Right cardiac atrium (tissue), 5 donors: ENCODE results near the gene CXCL8. TPM values are rescaled to one million over a fixed set of nuclear protein-coding genes. Genes with fewer than 3 reads are reported as not detected.
A peak's percentile ranks its signal among the peaks of the same experiment; 100 is the strongest.

Source experiments
- ATAC-seq, 2 donors: fragments of 200-7000 bp; cut with Tn5 transposase; one replicate each; pipeline versions ENCODE4 v1.8.0 to v1.9.1; 2020; ENCODE audit warnings: moderate library complexity in 2 of 2, mild to moderate bottlenecking in 1 of 2
- DNase-seq, 3 donors: peaks; one replicate each; pipeline ENCODE4 v3.0.0-alpha.2; 2020
- H3K27ac ChIP-seq: one replicate; pipeline ENCODE4 v1.5.1; 2013; ENCODE audit warnings: mild to moderate bottlenecking, low read length, control low read depth, moderate library complexity
- H3K27me3 ChIP-seq: one replicate; pipeline ENCODE4 v1.6.1; 2013; ENCODE audit not compliant: control insufficient read depth, insufficient read depth
- H3K4me1 ChIP-seq: one replicate; pipeline ENCODE4 v1.6.1; 2013; ENCODE audit warnings: low read length; ENCODE audit not compliant: control insufficient read depth, insufficient read depth
- H3K4me3 ChIP-seq: one replicate; pipeline ENCODE4 v1.5.1; 2013; ENCODE audit warnings: low read length, control low read depth
- H3K9me3 ChIP-seq: one replicate; pipeline ENCODE4 v1.6.1; 2013; ENCODE audit warnings: low read length; ENCODE audit not compliant: control insufficient read depth
- WGBS: extraction: QIAGEN DNeasy Blood & Tissue Kit; methylation state at CpG from one replicate; pipeline ENCODE4 v1.1.7; 2013; 5-methylcytosine and 5-hydroxymethylcytosine counted together
- intact Hi-C, 4 donors: fragments of 100-400 bp; cut with DNase I; formaldehyde crosslinking; loops; one replicate each; pipeline versions ENCODE4 v1.11.0 to v1.14.0; 2022 to 2023
- polyA plus RNA-seq: library from polyadenylated mRNA; stranded (reverse); fragments of 200-250 nt; gene quantifications from one replicate; pipeline ENCODE4 v1.2.3, GENCODE V29; 2013
- total RNA-seq, 4 donors: library from RNA; stranded (reverse); fragmentation: NEBNext Ultra II Directional; extraction: Animal tissue kit (Norgen Biotek cat#: 25700); gene quantifications; one replicate each; pipeline ENCODE4 v1.2.1, GENCODE V29; 2021
- donor health status: healthy with polysubstance abuse.
- donor health status: DM: no; HTN: yes; CAD: no.
- donor health status: DM: no; HTN: no; CAD: no.
- donor health status: DM: no; HTN: yes; CAD: no; lungs with severe emphysema.
- donor health status: DM: yes; HTN: yes; CAD: no.

CXCL8 gene
- total and polyA plus RNA-seq, 5 donors = 0.31 to 1.7 (median 0.50) TPM

DNA sequence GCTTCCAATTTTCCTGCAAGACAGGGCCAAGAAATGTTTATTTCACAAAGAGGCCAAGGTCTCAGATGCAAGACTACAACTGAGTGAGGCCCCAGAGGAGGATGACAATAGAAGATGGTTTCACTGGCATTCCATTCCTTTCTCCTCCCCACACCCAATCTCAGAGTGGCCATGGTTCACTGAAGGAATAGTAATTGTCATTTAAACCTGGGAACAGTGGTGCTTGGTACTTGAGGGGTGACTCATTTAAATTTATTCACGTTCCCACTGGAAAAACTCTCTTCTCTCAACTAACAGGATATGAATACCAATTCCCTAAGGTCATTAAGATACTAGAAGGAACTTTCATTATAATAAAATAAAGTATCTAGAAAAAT, 35.3 kb upstream of the CXCL8 start:
- H3K27ac ChIP-seq = peak overlapping the region; percentile 92
- H3K4me1 ChIP-seq = no peaks in the 10 kb centered on the region
- 19% methylated on average over 1 of the region's 1 CpG for WGBS
- intact Hi-C loops = no loop called here
- no peaks in the 10 kb centered on the region for H3K27me3 ChIP-seq
- DNase-seq = no peak
- no peak overlapping the region for H3K4me3 ChIP-seq
- ATAC-seq = peak; percentile 5 to 45
- no peaks in the 10 kb centered on the region for H3K9me3 ChIP-seq

DNA sequence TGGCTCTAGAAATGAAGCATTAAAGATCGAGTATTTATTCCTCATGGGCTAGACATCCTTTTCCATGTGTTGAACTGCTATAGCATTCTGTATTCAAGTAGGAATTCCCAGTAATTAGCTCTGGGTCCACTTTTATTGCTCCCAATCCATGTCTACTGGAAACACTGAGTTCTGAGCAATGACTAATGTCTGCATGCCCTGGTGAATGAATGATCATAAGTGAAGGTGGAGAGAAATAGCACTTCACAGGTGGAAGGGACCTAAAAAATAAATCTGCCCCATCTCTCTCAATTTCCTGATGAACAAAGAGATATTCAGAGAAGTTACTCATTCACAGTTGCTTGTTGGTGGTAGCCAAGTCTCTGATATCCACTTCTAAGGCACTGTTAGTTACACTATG, 34.6 kb upstream of the CXCL8 start:
- no peak for DNase-seq
- intact Hi-C loops = no loop called here

DNA sequence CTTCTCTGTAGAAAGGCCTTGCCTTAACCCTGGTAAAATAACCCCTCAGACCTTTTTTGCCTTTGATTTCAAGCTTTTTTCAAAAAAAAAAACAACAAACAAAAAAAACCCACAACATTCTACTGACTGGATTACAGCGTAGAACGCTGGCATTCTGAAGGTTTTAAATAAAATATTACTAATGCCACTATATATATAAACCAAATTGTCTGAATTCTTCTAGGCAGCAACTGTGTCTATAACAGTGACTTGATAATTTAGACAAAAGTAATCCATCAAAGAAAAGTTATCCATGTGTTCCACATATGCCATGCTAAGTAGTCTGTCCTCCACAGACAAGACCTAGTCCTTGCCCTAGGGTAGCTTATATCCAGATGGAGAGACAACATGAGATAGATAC, 33.6 kb upstream of the CXCL8 start:
- ATAC-seq (no peak), DNase-seq (no peak)
- intact Hi-C loops = no loop called here
- Histone ChIP-seq H3K27me3 (no peaks in the 10 kb centered on the region), H3K27ac (no peak overlapping the region), H3K9me3 (no peaks in the 10 kb centered on the region), H3K4me1 (no peaks in the 10 kb centered on the region), H3K4me3 (no peak overlapping the region)
- WGBS = 99% methylated on average over 2 of the region's 2 CpGs

More for the DNA sequence above, 34.6 kb upstream of the CXCL8 start:
- H3K4me1 ChIP-seq = no peaks in the 10 kb centered on the region
- no peak overlapping the region for H3K27ac ChIP-seq
- 89% methylated on average over 1 of the region's 1 CpG for WGBS
- no peak for ATAC-seq
- no peaks in the 10 kb centered on the region for H3K9me3 ChIP-seq
- no peak overlapping the region for H3K4me3 ChIP-seq
- H3K27me3 ChIP-seq = no peaks in the 10 kb centered on the region

DNA sequence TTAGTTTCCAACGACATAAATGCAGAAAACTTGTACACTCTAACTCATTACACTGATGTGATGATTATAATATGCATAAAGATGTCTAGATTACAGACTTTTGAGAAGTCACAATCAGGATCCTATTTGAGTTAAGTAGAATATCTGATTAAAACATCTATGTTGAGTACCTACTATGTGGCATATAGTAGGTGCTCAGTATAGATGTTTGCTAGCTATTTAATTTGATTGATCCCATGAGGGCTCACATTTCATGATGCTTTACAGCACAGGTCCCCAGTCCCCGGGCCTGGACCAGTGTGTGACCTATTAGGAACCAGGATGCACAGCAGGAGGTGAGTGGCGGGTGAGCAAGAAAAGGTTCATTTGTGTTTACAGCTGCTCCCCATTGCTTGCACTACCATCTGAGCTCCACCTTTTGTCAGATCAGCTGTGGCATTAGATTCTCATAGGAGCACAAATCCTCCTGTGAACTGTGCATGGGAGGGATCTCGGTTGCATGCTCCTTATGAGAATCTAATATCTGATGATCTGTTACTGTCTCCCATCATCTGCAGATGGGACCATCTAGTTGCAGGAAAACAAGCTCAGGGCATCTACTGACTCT, 33.0 kb upstream of the CXCL8 start:
- Histone ChIP-seq H3K4me1 (no peaks in the 10 kb centered on the region), H3K27ac (no peak overlapping the region)

DNA sequence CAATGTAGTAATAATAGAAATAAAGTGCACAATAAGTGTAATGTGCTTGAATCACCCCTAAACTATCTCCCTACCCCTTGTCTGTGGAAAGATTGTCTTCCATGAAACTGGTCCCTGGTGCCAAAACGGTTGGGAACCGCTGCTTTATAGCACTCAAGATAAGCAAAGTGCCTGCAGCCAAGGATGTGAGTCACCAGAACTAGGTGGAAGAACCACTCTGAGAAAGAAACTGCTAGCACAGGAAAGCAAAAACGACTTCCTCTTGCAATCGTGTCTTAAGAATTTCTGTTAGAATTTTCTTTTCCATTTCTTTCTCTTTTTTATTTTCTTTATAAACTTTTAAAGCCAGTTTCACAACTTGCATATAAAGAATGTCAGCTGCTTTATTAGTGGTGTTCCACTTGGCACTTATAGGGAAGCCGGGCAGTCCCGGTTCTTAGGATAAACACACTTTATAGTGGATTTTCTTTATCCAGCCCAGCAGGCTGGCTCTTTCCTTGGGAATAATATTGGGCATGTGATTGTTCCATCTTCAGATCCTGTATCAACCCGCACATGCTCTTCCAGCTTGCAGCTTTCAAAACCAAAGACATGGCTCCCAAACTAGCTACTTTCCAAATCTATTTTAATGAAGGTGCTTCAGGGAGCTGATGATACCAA, 32.3 kb upstream of the CXCL8 start:
- H3K4me1 ChIP-seq = no peaks in the 10 kb centered on the region
- no peak overlapping the region for H3K27ac ChIP-seq
- no peak overlapping the region for H3K4me3 ChIP-seq
- no peaks in the 10 kb centered on the region for H3K9me3 ChIP-seq
- ATAC-seq (peak; percentile 70 to 79), DNase-seq (peak; percentile 73 to 89 (median 84))
- H3K27me3 ChIP-seq = no peaks in the 10 kb centered on the region
- intact Hi-C loops = no loop called here
- WGBS = 29% methylated on average over 7 of the region's 7 CpGs

More for the DNA sequence above, 33.0 kb upstream of the CXCL8 start:
- no peak overlapping the region for H3K4me3 ChIP-seq
- 87% methylated on average over 4 of the region's 4 CpGs for WGBS
- ATAC-seq = no peak
- intact Hi-C loops = no loop called here
- no peaks in the 10 kb centered on the region for H3K9me3 ChIP-seq
- H3K27me3 ChIP-seq = no peaks in the 10 kb centered on the region
- no peak for DNase-seq

DNA sequence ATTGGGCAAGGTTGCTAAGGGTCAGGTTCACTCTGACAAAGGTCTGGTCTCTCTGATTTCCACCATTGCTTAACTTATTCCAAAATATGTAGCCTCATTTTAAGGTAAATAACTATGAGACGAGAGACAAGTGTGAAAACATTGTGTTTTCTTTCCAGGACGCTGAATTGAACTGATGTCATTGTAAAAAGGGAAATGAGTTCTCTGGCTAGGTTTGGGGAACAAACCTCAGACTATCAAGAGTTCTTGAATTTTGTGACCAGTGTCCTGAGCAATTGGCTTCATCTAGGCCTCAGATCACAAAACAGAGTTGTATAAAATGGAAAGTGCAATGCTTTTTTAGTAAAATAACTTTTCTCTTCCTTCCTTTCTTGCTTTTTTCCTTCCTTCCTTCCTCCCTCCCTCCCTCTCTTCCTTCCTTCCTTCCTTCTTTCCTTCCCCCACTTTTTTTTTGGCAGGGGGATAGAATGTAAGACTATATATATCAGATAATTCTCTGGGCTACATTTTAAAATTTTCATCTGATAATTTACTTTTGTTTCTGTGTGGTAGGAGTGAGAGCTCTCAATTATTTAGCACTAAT, 30.8 kb upstream of the CXCL8 start:
- H3K4me3 ChIP-seq = no peak overlapping the region
- no peaks in the 10 kb centered on the region for H3K4me1 ChIP-seq
- no peak overlapping the region for H3K27ac ChIP-seq
- H3K27me3 ChIP-seq = no peaks in the 10 kb centered on the region
- DNase-seq (no peak), ATAC-seq (no peak)
- 62% methylated on average over 2 of the region's 2 CpGs for WGBS
- intact Hi-C loops = no loop called here
- no peaks in the 10 kb centered on the region for H3K9me3 ChIP-seq

DNA sequence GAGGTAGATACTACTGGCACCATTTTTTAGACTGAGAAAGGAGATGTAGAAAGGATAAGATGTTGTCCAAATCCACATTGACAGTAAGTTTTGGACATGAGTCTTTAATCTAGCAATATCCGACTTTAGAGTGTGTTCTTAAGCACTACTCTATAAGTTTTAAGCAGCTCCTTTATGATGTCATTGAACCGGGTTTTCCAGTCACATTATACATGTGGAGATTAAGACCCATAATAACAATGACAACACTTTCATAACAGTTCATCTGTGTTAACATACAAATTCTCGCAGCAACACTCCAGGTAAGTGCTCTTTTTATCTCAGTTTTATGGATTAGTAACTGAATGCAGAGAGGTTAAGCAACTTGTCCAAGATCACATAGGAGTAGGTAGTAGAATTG, 30.3 kb upstream of the CXCL8 start:
- 95% methylated on average over 3 of the region's 3 CpGs for WGBS
- H3K9me3 ChIP-seq = no peaks in the 10 kb centered on the region
- H3K27me3 ChIP-seq = no peaks in the 10 kb centered on the region
- intact Hi-C loops = no loop called here
- ATAC-seq (no peak), DNase-seq (no peak)
- H3K4me1 ChIP-seq = no peaks in the 10 kb centered on the region
- H3K4me3 ChIP-seq = no peak overlapping the region
- no peak overlapping the region for H3K27ac ChIP-seq

DNA sequence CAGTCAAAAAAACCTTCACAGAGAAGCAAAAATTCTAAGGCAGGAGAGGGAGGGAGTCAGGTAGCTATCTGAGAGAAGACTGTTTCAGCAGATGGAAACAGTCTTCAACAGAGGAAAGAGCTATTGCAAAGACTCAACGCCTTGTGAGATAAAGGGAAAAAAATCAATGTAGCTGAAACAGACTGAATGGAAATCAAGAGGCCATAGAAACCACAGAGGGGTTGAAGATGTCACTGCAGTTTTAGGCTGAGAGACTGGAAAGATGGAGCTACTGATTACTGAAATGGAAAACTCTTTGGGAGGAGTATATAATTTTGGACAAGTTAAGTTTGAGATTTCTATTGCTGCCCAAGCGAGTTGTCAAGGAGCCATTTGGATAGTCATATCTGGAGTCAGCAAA, 28.4 kb upstream of the CXCL8 start:
- no peaks in the 10 kb centered on the region for H3K27me3 ChIP-seq
- no peak for DNase-seq
- no peak for ATAC-seq
- no peaks in the 10 kb centered on the region for H3K4me1 ChIP-seq
- 61% methylated on average over 2 of the region's 2 CpGs for WGBS
- no peaks in the 10 kb centered on the region for H3K9me3 ChIP-seq
- H3K4me3 ChIP-seq = no peak overlapping the region
- intact Hi-C loops = no loop called here
- no peak overlapping the region for H3K27ac ChIP-seq

DNA sequence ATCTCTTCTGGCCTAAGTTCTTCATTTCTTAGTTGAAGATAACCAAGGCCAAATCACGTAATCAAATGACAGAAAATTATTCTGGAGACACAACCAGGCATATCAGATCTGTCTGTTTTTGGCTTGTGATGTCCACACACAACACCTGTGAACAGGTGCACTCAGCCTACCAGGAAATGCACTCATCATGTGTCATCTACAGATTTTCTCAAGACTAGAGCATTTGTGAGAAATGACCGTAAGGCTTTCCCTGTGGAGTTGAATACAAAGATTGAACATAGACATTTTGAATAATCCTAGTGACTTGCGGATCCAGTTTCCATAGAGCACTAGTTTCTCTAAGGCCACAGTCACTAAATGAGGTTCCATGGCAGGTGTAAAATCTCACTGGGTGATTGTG, 26.7 kb upstream of the CXCL8 start:
- Histone ChIP-seq H3K9me3 (no peaks in the 10 kb centered on the region), H3K27ac (no peak overlapping the region), H3K4me1 (no peaks in the 10 kb centered on the region), H3K4me3 (no peak overlapping the region), H3K27me3 (no peaks in the 10 kb centered on the region)
- 97% methylated on average over 3 of the region's 3 CpGs for WGBS
- DNase-seq (no peak), ATAC-seq (no peak)
- intact Hi-C loops = no loop called here

DNA sequence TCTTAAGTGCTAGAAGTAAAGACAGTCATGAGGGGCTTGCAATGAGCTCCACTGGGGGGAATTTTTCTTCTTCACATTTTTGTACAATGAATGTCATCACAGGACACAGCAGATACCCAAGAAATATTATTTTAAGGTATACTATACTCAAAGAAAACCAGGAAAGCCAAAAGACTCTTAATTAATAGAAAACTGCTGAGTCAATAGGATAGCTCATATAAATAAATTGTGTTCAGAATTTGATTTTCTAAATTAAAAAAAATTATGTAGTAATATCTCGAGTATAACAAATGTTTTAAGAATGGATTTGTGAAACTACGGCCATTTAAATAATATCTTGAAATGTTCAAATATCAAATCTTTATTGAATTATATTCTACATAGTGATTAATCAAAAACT, 25.7 kb upstream of the CXCL8 start:
- Histone ChIP-seq H3K4me1 (no peaks in the 10 kb centered on the region), H3K4me3 (no peak overlapping the region), H3K9me3 (no peaks in the 10 kb centered on the region), H3K27ac (no peak overlapping the region), H3K27me3 (no peaks in the 10 kb centered on the region)
- DNase-seq (no peak), ATAC-seq (no peak)
- WGBS = 92% methylated on average over 2 of the region's 2 CpGs
- intact Hi-C loops = no loop called here

DNA sequence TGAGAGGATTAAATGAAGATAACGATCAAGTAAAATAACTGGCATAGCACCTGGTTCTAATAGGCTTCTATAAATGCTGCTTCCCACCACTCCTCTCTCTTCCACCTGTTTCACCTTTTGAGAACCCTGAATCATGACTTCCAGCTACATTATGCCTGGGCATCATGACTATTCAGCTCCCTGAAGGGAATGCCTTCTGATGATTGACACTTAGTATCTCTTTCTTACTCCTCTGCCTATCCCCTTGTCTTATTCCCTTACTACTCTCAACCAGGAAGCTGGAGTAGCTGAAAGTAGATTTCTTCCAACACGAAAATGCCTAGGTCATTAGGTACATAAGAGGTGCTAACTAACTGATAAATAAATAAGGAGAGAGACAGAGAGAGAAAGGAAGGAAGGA, 24.7 kb upstream of the CXCL8 start:
- Histone ChIP-seq H3K4me1 (no peaks in the 10 kb centered on the region), H3K27me3 (no peaks in the 10 kb centered on the region), H3K9me3 (no peaks in the 10 kb centered on the region), H3K27ac (no peak overlapping the region), H3K4me3 (no peak overlapping the region)
- ATAC-seq (no peak), DNase-seq (no peak)
- intact Hi-C loops = no loop called here
- 75% methylated on average over 2 of the region's 2 CpGs for WGBS
